ENCODE results near the gene MYO5B.
A peak's percentile ranks its signal among the peaks of the same experiment; 100 is the strongest.
"Not testable (repeated sequence)": the region's sequence is repeated elsewhere in the genome, so short reads cannot be mapped to it uniquely, and the experiment has no call there.

The MYO5B gene

GRCh38 chr18:49846718-49847470 lies 348.1 kb downstream of the MYO5B start:
- no peak for DNase-seq

GRCh38 chr18:49846361-49846662 lies 348.6 kb downstream of the MYO5B start:
- DNase-seq, result no peak

GRCh38 chr18:49845629-49846360 lies 349.2 kb downstream of the MYO5B start:
- DNase-seq, result no peak

GRCh38 chr18:49844903-49845302 lies 350.0 kb downstream of the MYO5B start:
- no peak for DNase-seq

GRCh38 chr18:49843778-49844625 lies 350.9 kb downstream of the MYO5B start:
- no peak for DNase-seq

GRCh38 chr18:49843131-49843530 lies 351.8 kb downstream of the MYO5B start:
- DNase-seq, result no peak

GRCh38 chr18:49842656-49843055 lies 352.3 kb downstream of the MYO5B start:
- DNase-seq, result no peak

GRCh38 chr18:49841236-49842217 lies 353.4 kb downstream of the MYO5B start:
- no peak for DNase-seq

- DNase-seq, result no peak
Measured at GRCh38 chr18:49839012-49839411, 355.9 kb downstream of the MYO5B start.

GRCh38 chr18:49838381-49838780 lies 356.6 kb downstream of the MYO5B start:
- DNase-seq, result no peak

GRCh38 chr18:49837889-49838288 lies 357.1 kb downstream of the MYO5B start:
- DNase-seq, result no peak

- DNase-seq, result not testable (repeated sequence)
Measured at GRCh38 chr18:49837316-49837835, 357.6 kb downstream of the MYO5B start.

- DNase-seq, result no peak
Measured at GRCh38 chr18:49835405-49835804, 359.5 kb downstream of the MYO5B start.

GRCh38 chr18:49834258-49834657 lies 360.7 kb downstream of the MYO5B start:
- no peak for DNase-seq

- no peak for DNase-seq
Measured at GRCh38 chr18:49833814-49834213, 361.1 kb downstream of the MYO5B start.

- DNase-seq, result no peak
Measured at GRCh38 chr18:49832221-49832647, 362.7 kb downstream of the MYO5B start.

GRCh38 chr18:49827996-49828395 lies 367.0 kb downstream of the MYO5B start:
- DNase-seq, result no peak

GRCh38 chr18:49819823-49820671 lies 374.9 kb downstream of the MYO5B start:
- DNase-seq, result peak; percentile 66

GRCh38 chr18:49819071-49819662 lies 375.8 kb downstream of the MYO5B start:
- DNase-seq, result no peak

- DNase-seq, result no peak
Measured at GRCh38 chr18:49817947-49818346, 377.0 kb downstream of the MYO5B start.

- DNase-seq, result no peak
Measured at GRCh38 chr18:49815927-49816326, 379.0 kb downstream of the MYO5B start.

Data from CD4-positive, alpha-beta T cell treated with Interleukin-17A for 4 hours (primary cell).